K562 (cell line): ENCODE results near the gene CPLX1. TPM values are rescaled to one million over a fixed set of nuclear protein-coding genes. Genes with fewer than 3 reads are reported as not detected.
A peak's percentile ranks its signal among the peaks of the same experiment; 100 is the strongest.

Experiments
- CHD2 ChIP-seq: IDR thresholded peaks from 2 replicates; pipeline ENCODE4 v1.6.1; 2011; ENCODE audit warnings: low read depth, low read length
- KLF1 ChIP-seq: fragments of 450-650 bp; IDR thresholded peaks from 2 replicates; pipeline ENCODE4 v1.6.1; 2016; ENCODE audit warnings: missing genetic modification characterization, missing compliant biosample characterization
- LARP7 ChIP-seq: fragments of 450-650 bp; IDR thresholded peaks from 2 replicates; pipeline ENCODE4 v1.6.1; 2016
- POLR2AphosphoS2 ChIP-seq: IDR thresholded peaks from 2 replicates; pipeline ENCODE4 v1.6.1; 2012; ENCODE audit warnings: low read length, improper control_type of control experiment
- POLR3G ChIP-seq: IDR thresholded peaks from 2 replicates; pipeline ENCODE4 v1.6.1; 2011; ENCODE audit not compliant: insufficient read length, insufficient replicate concordance; ENCODE audit errors: extremely low read depth
- PTBP1 ChIP-seq: fragments of 200-400 bp; formaldehyde crosslinking; IDR thresholded peaks from 2 replicates; pipeline ENCODE4 v1.6.1; 2017; ENCODE audit warnings: low read depth, low read length
- RCOR1 ChIP-seq, 2 experiments: IDR thresholded peaks; 2 replicates each; pipeline ENCODE4 v1.6.1; 2012; ENCODE audit warnings: low read depth in 2 of 2, low read length in 2 of 2, borderline replicate concordance in 1 of 2, improper control_type of control experiment in 1 of 2
- REST ChIP-seq, 2 experiments: fragments of 450-650 bp; formaldehyde crosslinking in 1 of 2; IDR thresholded peaks; 2 replicates each; pipeline versions ENCODE4 v1.4.0 to v1.6.1; 2014 to 2020; ENCODE audit warnings: mild to moderate bottlenecking in 2 of 2, borderline replicate concordance in 1 of 2, low read depth in 1 of 2
- RFX7 ChIP-seq: fragments of 250-450 bp; sonication (Bioruptor Pico); IDR thresholded peaks from 2 replicates; pipeline ENCODE4 v1.5.1; 2021; ENCODE audit warnings: mild to moderate bottlenecking
- SP1 ChIP-seq: sonication (generic); formaldehyde crosslinking; IDR thresholded peaks from 2 replicates; pipeline ENCODE4 v1.8.1; 2022; ENCODE audit warnings: mild to moderate bottlenecking, missing genetic modification reagents
- SRF ChIP-seq, 2 experiments: fragments of 250-450, 450-650 bp in 1 of 2; sonication (Bioruptor Pico) in 1 of 2; sonication (generic) in 1 of 2; formaldehyde crosslinking; IDR thresholded peaks; 2 replicates each; pipeline versions ENCODE4 v1.5.0 to v1.5.1; 2020 to 2022; ENCODE audit warnings: mild to moderate bottlenecking in 1 of 2, missing genetic modification reagents in 1 of 2
- polyA plus RNA-seq, 8 experiments: library from polyadenylated mRNA; depleted of rRNA in 4 of 8; stranded (reverse) in 5 of 8; unstranded in 3 of 8; fragments of >200 nt; fragmentation: Nextera tagmentation in 2 of 8; fragmentation: Illumina TruSeq in 1 of 8; extraction: Ambion mirVana in 2 of 8; extraction: Trizol in 1 of 8; gene quantifications; 2 replicates each; pipeline versions ENCODE4 v1.2.1 to v1.2.3, GENCODE V29; 2011 to 2014; ENCODE audit warnings: inconsistent platforms in 1 of 8, missing spikeins in 1 of 8
- total RNA-seq, 7 experiments: library from RNA; depleted of rRNA in 6 of 7; stranded (reverse); fragments of >200 nt in 6 of 7; fragmentation: Illumina TruSeq in 2 of 7; extraction: Trizol in 2 of 7; gene quantifications; 2 replicates each; pipeline versions ENCODE4 v1.2.1 to v1.2.3, GENCODE V29; 2011 to 2021; ENCODE audit warnings: low replicate concordance in 1 of 7
- TF ChIP-seq, protein P1 (sequence below): fragments of 450-650 bp; IDR thresholded peaks from 2 replicates; pipeline ENCODE4 v1.6.1; 2016; ENCODE audit warnings: mild to moderate bottlenecking
- TF ChIP-seq, protein P2 (sequence below): sonication (generic); formaldehyde crosslinking; IDR thresholded peaks from 2 replicates; pipeline ENCODE4 v1.8.1; 2022; ENCODE audit warnings: missing genetic modification reagents
- TF ChIP-seq, protein P3 (sequence below): fragments of 450-650 bp; formaldehyde crosslinking; IDR thresholded peaks from 2 replicates; pipeline ENCODE4 v1.4.0; 2020; ENCODE audit warnings: mild to moderate bottlenecking, moderate library complexity

The CPLX1 gene
- total and polyA plus RNA-seq, 9 of the 15 experiments (the other 6 are each of a cell fraction or from before 2014, with no cell fraction given) = 0.03 to 3.3 (median 0.17) TPM; not detected in 2

GRCh38 chr4:781493-782216, 44.3 kb downstream of the CPLX1 start (continued):
- TF ChIP-seq, protein P1, sequence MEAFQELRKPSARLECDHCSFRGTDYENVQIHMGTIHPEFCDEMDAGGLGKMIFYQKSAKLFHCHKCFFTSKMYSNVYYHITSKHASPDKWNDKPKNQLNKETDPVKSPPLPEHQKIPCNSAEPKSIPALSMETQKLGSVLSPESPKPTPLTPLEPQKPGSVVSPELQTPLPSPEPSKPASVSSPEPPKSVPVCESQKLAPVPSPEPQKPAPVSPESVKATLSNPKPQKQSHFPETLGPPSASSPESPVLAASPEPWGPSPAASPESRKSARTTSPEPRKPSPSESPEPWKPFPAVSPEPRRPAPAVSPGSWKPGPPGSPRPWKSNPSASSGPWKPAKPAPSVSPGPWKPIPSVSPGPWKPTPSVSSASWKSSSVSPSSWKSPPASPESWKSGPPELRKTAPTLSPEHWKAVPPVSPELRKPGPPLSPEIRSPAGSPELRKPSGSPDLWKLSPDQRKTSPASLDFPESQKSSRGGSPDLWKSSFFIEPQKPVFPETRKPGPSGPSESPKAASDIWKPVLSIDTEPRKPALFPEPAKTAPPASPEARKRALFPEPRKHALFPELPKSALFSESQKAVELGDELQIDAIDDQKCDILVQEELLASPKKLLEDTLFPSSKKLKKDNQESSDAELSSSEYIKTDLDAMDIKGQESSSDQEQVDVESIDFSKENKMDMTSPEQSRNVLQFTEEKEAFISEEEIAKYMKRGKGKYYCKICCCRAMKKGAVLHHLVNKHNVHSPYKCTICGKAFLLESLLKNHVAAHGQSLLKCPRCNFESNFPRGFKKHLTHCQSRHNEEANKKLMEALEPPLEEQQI = no peak
- TF ChIP-seq SP1 (CRISPR knock-in tag) = peak; percentile 92
- TF ChIP-seq CHD2 = peak; percentile 90
- TF ChIP-seq, protein P2, sequence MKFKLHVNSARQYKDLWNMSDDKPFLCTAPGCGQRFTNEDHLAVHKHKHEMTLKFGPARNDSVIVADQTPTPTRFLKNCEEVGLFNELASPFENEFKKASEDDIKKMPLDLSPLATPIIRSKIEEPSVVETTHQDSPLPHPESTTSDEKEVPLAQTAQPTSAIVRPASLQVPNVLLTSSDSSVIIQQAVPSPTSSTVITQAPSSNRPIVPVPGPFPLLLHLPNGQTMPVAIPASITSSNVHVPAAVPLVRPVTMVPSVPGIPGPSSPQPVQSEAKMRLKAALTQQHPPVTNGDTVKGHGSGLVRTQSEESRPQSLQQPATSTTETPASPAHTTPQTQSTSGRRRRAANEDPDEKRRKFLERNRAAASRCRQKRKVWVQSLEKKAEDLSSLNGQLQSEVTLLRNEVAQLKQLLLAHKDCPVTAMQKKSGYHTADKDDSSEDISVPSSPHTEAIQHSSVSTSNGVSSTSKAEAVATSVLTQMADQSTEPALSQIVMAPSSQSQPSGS (CRISPR knock-in tag) = no peak
- TF ChIP-seq REST (IDR thresholded peaks at IDR 0.05; ENCODE audit: borderline replicate concordance) = peak; percentile 97
- no peak for TF ChIP-seq REST (CRISPR knock-in tag; IDR thresholded peaks at IDR 0.05; ENCODE audit: low read depth)
- no peak for TF ChIP-seq POLR3G
- TF ChIP-seq SRF (CRISPR knock-in tag; IDR thresholded peaks at IDR 0.05) = peak in 1 of 2 experiments; percentile 55; a peak in 1 of 4 replicates
- TF ChIP-seq POLR2AphosphoS2 = peak; percentile 66; the same call in 1 of the 2 replicates
- TF ChIP-seq KLF1 (tag) = no peak
- TF ChIP-seq RFX7 (CRISPR knock-in tag) = no peak
- TF ChIP-seq RCOR1 (IDR thresholded peaks at IDR 0.05; ENCODE audit: borderline replicate concordance in 1 of 2, low read depth in 2 of 2, low read length in 2 of 2) = 0 out of 4 replicates have a peak, but pooled peaks of 1 of the 2 experiments have one; percentile 33
- no peak for TF ChIP-seq LARP7
- TF ChIP-seq PTBP1 = no peak
- TF ChIP-seq, protein P3, sequence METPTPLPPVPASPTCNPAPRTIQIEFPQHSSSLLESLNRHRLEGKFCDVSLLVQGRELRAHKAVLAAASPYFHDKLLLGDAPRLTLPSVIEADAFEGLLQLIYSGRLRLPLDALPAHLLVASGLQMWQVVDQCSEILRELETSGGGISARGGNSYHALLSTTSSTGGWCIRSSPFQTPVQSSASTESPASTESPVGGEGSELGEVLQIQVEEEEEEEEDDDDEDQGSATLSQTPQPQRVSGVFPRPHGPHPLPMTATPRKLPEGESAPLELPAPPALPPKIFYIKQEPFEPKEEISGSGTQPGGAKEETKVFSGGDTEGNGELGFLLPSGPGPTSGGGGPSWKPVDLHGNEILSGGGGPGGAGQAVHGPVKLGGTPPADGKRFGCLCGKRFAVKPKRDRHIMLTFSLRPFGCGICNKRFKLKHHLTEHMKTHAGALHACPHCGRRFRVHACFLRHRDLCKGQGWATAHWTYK = no peak
